GM18519 (cell line): ENCODE results near the gene GNG7.
"Not testable (repeated sequence)": the region's sequence is repeated elsewhere in the genome, so short reads cannot be mapped to it uniquely, and the experiment has no call there.

Experiments
- ATAC-seq: cut with Tn5 transposase; IDR thresholded peaks from one replicate; pipeline ENCODE4 v1.9.1; 2021; ENCODE audit warnings: mild to moderate bottlenecking, moderate library complexity; ENCODE audit not compliant: unreplicated experiment, low FRiP score

GNG7 gene

GRCh38 chr19:2524840-2525723, 177.4 kb downstream of the GNG7 start:
- no peak for ATAC-seq

DNA sequence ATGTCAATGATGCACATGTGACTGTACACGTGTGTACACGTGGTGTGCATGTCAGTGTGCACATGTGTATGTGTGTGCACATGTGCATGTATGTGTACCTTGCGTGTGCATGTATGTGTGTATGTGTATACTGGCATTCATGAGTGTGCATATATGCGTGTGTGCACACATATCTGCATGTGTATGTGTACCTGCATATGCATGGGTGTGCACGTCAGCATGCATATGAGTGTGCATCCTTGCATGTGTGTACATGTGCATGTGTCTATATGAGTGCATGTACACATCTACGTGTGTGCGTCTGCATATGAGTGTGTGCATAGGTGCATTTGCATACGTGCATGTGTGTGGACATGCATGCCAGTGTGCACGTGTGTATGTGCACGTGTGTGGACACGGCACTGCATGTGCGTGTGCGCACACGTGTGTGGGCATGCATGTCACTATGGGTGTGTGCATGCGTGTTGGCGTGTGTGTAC, 178.1 kb downstream of the GNG7 start:
- ATAC-seq = no peak

DNA sequence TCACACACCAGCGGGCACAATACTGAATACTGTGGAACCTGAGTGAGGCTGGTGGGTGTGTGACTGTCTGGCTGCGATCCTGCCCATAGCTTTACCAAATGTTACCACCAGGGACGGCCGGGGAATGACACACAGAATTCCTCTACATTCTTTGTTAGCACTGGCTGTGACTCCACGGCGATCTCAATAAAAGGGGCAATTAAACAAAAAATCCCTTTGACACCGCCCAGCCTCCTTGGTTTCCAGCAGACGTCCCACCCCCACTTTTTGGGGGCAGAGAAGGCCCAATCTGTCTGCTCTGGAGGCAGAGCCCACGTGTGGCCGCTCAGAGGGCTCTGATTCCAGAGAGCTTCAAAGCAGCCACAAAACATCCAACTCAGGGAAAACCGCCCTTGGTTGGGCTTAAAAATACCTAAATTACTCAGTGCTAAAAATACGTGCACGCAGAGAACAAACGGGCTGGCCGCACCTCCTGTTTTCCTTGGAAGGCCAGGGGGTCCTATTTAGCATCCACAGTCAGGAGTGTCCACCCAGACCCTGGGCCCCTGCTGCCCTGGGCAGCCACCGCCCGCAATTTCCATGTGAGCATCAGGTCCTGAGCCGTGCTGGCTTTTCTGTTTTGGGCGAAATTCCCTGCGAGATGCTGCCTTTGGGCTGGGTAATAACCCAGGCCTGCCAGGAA, 178.7 kb downstream of the GNG7 start:
- no peak for ATAC-seq

DNA sequence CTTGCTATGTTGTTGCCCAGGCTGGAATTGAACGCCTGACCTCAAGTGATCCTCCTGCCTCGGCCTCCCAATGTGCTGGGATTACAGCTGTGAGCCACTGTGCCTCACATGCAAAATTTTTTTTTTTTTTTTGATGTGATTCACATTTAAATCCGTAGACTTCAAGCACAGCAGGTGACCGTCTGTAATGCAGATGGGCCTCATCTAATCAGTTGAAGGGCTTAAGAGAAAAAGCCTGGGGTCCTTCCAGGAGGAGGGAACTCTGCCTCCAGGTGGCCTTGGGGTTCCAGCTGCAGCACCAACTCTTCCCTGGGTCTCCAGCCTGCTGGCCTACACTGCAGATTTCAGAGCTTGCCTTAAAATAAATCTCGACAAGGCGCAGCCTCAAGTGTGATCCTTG, 183.0 kb downstream of the GNG7 start:
- ATAC-seq = no peak

DNA sequence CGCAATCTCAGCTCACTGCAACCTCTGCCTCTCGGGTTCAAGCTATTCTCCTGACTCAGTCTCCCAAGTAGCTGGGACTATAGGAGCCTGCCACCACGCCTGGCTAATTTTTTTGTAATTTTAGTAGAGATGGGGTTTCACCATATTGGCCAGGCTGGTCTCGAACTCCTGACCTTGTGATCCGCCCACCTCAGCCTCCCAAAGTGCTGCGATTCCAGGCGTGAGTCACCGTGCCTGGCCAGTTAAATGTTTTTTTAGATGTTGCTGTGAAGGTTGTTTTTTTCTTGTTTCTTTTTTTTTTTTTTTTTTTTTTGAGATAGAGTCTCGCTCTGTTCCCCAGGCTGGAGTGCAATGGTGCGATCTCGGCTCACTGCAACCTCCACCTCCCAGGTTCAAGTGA, 183.6 kb downstream of the GNG7 start:
- ATAC-seq = not testable (repeated sequence)

DNA sequence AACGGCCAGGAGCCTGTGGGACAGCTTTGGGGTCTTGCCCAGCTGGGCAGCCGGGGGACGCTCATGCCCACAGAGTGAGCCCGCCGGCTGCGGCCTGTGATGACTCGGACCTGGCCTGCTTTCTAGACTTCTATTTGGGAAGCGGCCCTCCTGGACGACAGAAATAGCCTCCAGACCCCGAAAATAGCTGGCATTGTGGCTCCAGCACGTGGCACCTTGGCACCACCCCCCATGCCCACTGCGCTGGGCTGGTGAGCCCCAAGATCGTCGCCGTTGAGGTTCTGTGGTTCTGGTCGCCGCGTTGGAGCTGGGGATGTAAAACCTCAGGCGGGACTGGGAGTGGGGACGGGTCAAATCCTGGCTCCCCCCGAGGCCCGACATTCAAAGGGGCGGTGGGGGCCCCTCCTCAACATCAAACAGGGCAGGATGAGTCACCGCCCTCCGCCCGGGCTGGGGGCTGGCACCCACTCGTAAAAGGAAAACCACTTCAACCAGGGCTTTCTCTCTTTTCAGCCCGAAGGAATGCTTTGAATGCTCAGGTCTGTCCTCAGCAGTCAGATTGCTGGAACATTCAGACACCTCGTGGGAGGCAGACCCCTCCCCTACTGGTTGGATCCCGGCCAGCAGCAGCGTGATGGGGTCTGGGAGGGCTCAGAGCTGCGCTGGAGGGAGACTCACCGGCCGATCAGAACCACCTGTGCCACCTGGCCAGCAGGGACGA, 184.5 kb downstream of the GNG7 start:
- ATAC-seq = no peak

DNA sequence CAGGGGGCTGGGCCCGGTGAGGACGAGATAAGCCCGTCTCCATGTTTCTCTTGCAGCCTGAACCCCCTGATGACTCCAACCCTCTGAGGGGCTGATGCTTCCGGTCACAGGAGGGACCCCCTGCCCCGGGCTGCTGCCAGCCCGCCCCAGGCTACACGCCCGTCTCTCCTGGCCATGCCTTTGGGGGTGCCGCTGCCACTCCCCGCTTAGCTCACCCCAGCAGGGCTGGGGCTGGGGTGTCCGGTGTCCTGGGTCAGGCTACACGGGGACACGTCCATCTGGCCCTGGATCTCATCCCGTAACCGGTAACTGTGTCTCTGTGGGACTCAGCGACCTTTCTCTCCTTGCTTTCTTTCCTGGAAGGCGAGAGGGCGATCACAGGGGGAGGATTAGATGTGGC, 185.8 kb downstream of the GNG7 start:
- ATAC-seq = no peak

DNA sequence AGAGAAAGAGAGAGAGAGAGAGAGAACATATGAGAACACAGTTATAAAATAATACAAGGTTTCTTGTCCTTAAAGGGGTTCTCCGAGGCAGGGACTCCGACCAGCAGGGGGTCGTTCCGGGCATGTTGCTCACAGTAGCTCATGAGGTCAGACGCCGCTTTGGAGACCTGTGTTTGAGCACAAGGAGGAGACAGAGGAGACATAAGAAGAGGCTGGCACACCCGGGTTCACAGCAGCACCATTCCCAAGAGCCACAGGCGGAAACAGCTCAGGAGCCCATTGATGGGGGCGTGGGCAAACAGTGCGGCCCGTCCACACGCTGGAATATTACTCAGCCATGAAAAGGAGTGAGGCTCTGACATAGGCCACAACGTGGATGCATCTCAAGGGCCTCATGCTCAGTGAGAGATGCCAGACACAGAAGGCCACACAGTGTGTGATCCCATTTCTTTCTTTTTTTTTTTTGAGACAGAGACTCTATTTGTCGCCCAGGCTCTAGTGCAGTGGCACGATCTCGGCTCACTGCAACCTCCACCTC, 187.4 kb downstream of the GNG7 start:
- no peak for ATAC-seq

DNA sequence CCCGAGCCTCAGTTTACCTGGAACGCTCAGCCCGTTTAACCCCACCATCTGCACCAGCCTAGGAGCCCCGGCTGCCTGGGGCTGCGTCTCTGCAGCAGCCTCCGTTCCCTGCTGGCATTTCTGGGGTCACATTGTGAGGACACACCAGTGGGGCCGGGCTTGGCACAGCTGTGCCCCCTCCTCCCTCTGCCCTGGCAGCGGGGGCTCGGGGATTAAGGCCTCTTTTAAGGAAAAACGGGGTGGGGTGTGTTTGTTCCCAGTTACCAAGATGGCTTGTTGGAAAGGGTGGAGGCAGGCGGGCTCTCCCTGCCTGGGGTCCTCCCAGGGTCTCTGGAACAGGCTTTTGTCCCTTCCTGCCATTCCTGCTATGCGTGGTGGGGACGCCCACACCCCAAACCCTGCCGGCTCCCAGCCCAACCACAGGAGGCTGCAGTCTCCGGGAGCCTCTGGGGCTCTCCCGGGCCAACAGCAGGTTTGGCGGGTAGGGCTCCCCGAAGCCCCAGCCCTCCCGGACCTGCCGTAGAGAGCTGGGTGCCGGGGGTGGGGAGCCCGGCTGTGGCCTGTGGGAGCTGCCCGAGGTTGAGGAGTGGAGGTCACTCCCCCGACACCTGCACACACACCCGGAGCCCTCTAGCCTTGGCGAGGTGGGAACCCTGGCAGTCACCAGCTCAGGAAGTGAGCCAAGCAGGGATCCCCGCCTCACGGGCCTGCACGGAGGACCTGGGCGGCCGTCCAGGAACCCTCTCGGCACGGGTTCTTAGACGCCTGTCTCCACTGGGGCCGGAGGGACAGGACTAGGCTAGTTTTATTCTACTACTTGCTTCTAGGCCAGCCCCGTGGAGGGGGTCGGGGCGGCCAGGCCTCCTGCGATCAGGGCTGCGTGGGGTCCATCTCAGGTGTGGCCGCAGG, 189.7 kb downstream of the GNG7 start:
- ATAC-seq = no peak

- ATAC-seq = no peak
These were observed 190.5 kb downstream of the GNG7 start for GRCh38 chr19:2511991-2512390.

GRCh38 chr19:2511570-2511969, 190.9 kb downstream of the GNG7 start:
- ATAC-seq = no peak

GRCh38 chr19:2509096-2509495, 193.4 kb downstream of the GNG7 start:
- no peak for ATAC-seq

DNA sequence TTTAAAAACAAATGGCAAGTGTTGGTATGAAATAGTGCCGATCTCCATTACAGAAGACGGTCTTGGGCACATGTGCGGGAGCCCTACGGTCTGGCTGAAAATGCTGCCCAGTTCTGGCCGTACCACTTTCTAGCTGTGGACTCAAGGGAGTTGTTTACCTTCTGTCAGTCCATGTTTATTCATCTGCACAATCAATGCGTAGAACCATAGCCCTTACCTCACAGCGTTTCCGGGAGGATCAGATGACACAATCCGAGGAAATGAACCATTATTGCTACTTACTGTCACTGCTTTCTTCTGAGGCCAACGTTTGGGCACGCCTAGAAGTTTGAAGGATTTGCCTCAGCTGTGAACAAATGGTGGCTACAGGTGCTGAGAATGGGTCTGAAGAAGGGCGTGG, 195.4 kb downstream of the GNG7 start:
- ATAC-seq = no peak

GRCh38 chr19:2506656-2507055, 195.8 kb downstream of the GNG7 start:
- ATAC-seq = not testable (repeated sequence)

DNA sequence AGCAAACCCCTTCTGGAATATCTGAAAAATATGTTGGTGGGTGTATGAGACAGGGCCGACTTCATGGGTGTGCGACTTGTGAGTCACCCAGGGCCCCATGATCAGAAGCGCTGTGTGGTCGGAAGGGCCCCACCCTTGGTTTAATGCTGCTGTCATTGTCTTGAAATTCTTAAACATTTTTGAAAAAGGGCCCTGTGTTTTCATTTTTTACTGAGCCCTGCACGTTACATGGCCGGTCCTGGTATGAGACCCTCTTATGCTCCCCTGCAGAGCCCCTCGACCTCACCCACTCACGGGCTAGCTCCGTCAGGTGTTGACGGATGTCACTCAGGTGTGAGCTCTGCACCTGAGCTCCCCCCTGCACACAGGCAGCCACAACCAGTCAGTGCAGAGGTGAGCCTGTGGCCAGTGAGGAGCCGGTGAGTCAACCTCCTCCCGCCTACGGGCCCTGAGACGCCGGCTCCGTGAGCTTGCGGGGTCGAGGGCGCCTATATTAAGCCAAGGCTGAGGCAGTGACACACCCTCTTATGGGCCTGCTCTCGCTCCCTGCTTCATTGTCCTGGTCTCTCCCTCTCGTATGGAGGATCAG, 198.9 kb downstream of the GNG7 start:
- no peak for ATAC-seq

- no peak for ATAC-seq
These were observed 201.6 kb downstream of the GNG7 start for GRCh38 chr19:2500841-2501261.

- ATAC-seq = no peak
These were observed 202.3 kb downstream of the GNG7 start for GRCh38 chr19:2500156-2500555.

GRCh38 chr19:2497186-2497585, 205.3 kb downstream of the GNG7 start:
- ATAC-seq = no peak

- ATAC-seq = no peak
These were observed 206.7 kb downstream of the GNG7 start for GRCh38 chr19:2495651-2496316.
